NCI-H748 (cell line): ENCODE results near the gene INPP4B.

Experiments used
- DNase-seq: peaks from one replicate; lab custom pipeline; 2025; ENCODE audit not compliant: unreplicated experiment; lab: John Stamatoyannopoulos, UW

The INPP4B gene

GRCh38 chr4:142846108-142846728 is at the start of gene INPP4B:
TSS of gene INPP4B (minus strand) at chr4:142846301.
- peak; percentile 74 for DNase-seq

DNA sequence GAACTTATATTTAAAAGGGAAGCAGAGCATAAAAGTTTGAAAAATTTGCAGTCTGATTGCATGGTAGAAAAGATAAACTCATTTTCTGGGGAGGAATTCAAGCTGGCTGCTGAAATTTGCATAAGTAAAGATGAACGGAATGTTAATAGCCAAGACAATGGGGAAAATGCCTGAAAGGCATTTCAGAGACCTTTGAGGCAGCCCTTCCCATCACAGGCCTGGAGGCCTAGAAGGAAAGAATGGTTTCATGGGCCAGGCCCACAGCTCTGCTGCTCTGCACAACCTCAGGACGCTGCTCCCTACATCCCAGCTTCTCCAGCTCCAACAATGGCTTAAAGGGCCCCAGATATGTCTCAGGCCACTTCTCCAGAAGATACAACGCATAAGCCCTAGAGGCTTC is 46.9 kb upstream of the INPP4B start:
- DNase-seq = no peak

- no peak for DNase-seq
These were observed 40.5 kb upstream of the INPP4B start for GRCh38 chr4:142886566-142886965.

DNA sequence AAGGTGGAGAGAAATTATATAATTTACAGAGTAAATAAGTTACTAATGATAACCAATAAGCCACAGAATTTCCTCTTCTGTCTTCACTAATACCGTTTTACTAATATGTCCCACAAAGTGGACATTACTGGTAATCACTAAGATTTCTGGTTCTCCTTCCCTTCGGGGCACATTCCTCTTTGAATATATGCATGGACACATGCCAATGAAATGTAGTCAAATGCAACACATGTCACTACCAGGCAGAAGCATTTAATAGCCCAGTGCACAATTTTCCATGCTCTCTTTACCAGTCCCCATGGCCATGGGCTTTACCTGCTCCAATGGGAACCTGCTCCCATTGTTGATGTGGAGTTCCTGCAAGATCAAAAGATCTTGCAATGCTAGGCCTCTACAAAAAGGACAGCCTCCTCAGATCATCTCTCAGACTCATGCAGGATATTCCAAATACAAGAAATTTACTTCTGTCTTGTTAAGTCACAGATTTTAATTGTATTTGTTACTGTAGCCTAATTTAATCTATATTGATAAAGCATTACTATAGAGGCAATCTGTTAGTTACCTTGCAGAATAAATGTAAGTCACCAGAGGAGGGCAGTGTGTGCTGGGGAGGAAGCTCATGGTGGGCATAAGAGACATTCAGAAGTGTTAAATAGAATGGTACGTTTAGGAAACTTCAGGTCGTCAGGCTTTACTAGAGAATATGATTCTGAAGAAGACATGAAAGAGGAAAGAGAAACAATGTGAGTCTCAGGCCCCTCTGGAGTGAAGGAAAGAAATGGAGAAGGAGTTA is 37.1 kb upstream of the INPP4B start:
- DNase-seq = peak; percentile 42

DNA sequence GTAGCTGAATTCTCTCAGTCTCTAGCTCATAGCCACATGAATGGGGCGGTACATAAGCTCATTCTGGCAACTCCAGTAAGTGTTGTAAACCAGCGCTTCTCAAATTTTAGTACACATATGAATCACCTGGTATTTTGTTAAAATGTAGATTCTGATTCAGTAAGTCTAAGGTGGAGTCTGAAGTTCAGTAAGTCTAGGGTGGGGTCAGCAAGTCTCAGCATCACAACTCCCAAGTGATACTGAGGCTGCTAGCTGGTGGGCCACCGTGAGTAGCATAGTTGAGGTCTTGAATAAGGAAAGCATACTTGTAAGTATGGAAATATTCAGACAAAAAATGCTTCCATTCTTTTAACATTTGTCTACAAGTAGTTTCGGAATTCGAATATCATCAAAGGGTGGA is 36.1 kb upstream of the INPP4B start:
- DNase-seq = no peak

- DNase-seq = no peak
These were observed 35.2 kb upstream of the INPP4B start for GRCh38 chr4:142881331-142881730.

DNA sequence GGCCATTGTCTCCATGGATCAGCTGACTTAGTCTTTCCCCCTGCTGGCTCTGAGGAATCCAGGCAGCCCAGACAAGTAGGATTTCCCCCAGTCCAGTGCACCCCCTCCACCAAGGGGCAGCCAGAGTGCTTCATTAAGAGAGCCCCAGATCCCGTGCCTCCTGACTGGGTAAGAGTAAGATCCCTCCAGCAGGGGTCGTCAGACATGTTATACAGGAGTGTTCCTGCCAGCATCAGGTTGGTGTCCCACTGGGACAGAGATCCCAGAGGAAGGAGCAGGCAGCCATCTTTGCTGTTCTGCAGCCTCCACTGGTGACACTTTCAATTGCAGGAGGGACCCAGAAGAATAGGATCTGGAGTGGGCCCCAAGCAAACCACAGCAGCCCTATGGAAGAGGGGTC is 29.0 kb upstream of the INPP4B start:
- DNase-seq = no peak

DNA sequence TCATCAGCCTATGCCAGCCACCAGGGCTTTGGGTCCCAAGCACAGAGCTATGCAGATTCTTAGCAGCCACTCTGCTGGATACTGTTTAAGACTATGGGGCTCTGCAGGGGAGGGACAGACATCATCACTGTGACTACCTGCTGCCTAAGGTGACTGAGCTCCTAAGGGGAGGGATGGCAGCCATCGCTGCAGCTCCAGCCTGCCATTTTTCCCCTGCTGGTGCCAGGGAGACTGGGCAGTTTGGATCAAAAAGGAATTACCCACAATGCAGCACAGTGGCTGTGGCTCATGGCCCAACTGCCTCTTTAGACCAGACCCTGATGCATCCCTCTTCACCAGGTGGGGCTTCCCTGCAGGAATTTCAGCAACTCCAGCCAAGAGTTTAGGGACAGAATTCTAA is 28.6 kb upstream of the INPP4B start:
- DNase-seq = no peak

DNA sequence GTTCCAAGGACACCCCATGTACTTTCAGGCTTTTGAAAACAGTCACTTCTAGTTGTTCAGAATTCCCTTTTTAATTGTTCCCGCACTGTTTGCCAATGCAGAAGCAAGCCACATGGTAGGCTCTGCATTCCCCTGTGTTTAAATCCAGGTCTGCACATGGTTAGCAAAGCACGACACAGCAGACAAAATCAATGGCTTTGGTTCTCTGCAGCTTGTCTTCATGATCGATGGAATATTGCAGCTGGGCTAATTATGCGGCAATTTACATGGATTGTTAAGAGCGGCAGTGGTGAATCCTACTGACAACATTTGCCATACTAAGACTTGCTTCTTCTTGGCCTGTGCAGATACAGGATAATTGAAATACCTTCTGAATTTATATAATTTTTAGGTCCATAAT is 20.6 kb upstream of the INPP4B start:
- DNase-seq = no peak

GRCh38 chr4:142861351-142861750 is 15.2 kb upstream of the INPP4B start:
- no peak for DNase-seq

- no peak for DNase-seq
These were observed 12.9 kb upstream of the INPP4B start for GRCh38 chr4:142858965-142859364.

DNA sequence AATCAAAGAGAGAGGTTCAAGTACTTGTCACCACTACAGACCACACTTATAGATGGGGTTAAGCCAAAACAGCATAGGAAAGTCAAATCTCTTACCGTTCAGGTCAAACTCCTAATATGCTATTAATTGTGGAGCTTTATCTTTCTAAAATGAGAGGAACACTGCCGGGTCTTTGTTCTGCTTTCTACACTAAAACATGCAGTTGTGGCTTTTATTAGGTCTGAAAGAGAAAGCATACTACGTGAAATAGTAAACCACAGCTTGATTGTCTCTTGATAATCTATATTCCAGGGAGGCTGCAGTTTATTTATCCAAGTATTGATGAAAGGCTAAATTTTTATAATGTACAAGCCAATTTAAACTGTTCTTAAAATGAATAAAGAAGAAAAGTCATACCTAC is 12.3 kb upstream of the INPP4B start:
- DNase-seq = no peak

DNA sequence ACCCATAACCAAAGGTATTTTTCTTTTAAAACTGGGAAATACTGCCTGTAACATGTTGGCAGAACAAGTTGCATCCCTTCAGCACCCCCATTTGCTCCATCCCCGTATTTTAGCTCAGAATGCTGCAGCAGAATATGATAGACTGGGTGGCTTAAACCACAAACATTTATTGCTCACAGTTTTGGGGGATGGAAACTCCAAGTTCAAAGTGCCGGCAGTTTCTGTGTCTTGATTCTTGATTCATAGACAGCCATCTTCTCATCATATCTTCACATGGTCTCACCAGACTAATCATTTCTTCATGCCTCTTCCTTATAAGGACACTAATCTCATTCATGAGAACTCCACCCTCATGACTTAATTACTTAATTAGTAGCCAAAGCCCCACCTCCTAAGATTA is 10.5 kb upstream of the INPP4B start:
- DNase-seq = no peak

DNA sequence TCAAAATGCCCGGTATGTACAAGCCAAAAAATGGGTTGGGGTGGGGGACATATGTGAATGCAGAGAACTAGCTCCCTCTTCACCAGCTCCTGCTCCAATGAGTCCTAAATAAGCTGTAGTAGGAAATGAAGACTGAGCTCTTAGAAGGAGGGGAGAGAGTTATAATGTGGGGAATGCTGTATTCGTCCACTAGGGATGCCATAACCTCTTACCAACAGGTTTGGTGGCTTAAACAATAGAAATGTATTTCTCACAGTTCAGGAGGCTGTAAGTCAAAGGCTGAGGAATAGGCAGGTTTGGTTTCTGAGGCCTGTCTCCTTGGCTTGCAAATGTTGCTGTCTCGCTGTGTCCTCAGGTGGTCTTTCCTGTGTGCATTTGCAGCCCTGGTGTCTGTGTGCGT is 4.4 kb upstream of the INPP4B start:
- DNase-seq = no peak

DNA sequence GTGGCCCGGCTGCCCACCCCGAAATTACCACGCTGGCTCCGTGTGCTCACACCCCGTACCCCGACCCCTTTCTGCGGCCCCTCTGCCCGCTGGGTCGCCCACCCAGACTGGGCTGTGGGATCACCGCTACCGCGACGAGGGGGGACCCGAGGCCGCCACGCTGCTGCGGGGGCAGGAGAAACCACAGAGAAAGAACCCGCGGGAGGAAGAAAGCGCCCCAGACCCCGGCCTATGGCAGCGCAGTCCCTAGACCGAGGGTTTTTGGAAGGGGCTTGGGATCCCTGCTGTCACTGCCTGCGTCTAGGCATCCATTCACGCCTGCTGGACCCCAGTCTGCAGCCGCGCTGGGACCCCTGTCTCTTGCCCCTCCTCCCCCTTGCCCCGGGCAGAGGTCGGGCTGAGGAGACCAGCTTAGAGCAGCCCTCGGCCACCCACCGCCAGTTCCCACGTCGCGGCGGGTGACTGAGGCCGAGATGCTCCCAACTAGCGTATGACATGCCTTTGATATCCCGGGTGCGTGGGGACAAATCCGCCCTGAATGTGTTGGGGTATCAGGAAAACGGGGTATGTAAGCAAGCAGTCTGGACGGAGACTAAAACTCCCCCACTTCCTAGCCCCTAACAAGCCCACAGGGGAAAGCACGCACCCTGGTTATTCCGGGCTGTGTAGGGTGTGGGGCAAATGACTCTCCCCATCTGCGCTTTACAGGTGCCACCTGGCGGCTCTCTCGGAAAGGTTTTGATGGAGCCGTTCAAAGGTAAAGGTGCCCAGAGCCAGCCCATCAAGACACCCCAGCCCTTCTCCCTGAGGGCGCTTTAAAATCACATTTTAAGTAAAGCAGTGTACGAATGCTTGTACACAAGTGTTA is 862 bp upstream of the INPP4B start:
- peak; percentile 79 for DNase-seq

- DNase-seq = peak; percentile 42
These were observed 601 bp downstream of the INPP4B start for GRCh38 chr4:142845293-142846107.

- no peak for DNase-seq
These were observed 1.3 kb downstream of the INPP4B start for GRCh38 chr4:142844782-142845181.

DNA sequence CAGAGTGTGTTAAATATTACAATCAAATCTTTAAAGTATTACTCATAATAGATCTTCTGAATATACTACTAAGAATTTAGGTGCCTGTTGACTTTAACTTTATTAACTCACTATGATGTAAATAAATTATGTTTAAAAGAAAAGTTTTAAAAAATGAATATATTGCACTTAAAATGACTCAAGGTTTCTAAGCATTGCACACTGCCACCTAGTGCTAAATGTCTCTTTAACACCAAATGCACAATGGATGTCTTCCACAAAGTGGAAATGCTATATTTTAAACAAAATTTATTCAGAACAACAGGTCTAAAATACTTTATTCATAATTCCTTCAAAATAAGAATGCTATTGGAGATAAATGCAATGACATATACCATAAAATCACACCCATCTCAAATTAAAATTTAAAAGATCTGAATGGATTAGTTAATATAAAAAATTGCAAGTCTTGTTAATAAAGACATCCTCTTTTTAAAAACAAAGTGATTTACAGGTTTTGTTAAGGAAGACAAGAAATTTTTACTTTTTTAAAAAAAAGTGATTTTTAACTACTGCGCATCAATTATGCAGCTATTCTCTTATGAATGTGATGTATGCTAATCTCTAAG is 5.5 kb downstream of the INPP4B start:
- DNase-seq = peak; percentile 34

DNA sequence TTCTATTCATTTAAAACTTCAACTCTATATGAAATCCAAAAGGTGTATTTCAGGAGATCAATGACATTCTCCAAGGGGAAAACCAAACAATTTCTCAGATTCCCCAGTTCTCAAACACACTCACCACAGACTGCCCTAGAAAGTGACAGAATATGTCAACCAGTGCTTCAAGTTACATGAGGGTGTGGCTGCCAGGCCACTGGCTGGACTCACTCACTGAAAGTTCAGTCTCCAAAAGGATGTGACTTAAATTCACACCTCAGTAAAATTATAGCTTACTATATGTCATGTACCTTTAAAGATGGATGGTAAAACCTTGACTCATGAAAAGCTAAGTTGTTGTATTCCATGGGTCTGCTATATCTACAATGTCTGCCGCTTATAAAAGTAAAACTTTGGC is 7.3 kb downstream of the INPP4B start:
- no peak for DNase-seq

DNA sequence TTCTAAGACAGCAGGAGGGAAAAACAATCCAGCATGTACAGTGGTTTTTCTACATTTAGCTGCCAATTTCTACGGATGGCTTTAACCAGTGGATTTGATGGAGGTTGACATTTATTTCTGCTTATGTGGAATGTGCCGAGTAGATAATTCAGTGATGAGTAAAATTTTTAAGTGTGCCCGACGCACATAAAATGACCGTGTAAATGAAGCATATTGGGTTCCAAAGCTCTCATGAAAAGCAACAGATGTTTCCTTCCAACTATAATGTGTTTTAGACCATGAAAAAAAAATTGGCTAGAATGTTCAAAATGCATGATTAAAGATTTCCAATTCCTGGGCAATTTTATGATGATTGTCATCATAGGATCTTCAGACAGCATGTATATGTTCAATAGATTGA is 14.1 kb downstream of the INPP4B start:
- no peak for DNase-seq
